Progenitor cell of endocrine pancreas (in vitro differentiated cells): ENCODE results near the gene ANP32A. TPM values are rescaled to one million over a fixed set of nuclear protein-coding genes. Genes with fewer than 3 reads are reported as not detected.

ENCODE experiments used
- DNase-seq: peaks from one replicate; pipeline ENCODE4 v3.0.0; 2021; ENCODE audit warnings: low spot score; ENCODE audit not compliant: unreplicated experiment
- H3K27ac Mint-ChIP-seq: 2 replicates; pipeline ENCODE4 v1.8.0; 2021; ENCODE audit warnings: mild to moderate bottlenecking, moderate library complexity, mixed read lengths
- H3K27me3 Mint-ChIP-seq: 2 replicates; pipeline ENCODE4 v1.8.0; 2021; ENCODE audit warnings: mixed read lengths
- H3K36me3 Mint-ChIP-seq: 2 replicates; pipeline ENCODE4 v1.8.0; 2022; ENCODE audit warnings: mixed read lengths; ENCODE audit not compliant: insufficient read depth
- H3K4me1 Mint-ChIP-seq: 2 replicates; pipeline ENCODE4 v1.8.0; 2021; ENCODE audit warnings: low read depth, mixed read lengths
- H3K4me3 Mint-ChIP-seq: 2 replicates; pipeline ENCODE4 v1.8.0; 2021; ENCODE audit warnings: low read depth, mild to moderate bottlenecking, moderate library complexity, mixed read lengths
- H3K9me3 Mint-ChIP-seq: 2 replicates; pipeline ENCODE4 v1.8.0; 2021; ENCODE audit warnings: low read depth, mixed read lengths
- CTCF ChIP-seq: fragments of 200-600 bp; sonication (generic); IDR thresholded peaks from one replicate; pipeline ENCODE4 v1.5.0; 2021; ENCODE audit warnings: antibody characterized with exemption, mild to moderate bottlenecking; ENCODE audit not compliant: unreplicated experiment
- total RNA-seq: library from RNA; stranded (reverse); gene quantifications from 2 replicates; pipeline ENCODE4 v1.2.1, GENCODE V29; 2021

ANP32A gene
- total RNA-seq, 1 donor from 2014 or later, result 279 TPM

DNA sequence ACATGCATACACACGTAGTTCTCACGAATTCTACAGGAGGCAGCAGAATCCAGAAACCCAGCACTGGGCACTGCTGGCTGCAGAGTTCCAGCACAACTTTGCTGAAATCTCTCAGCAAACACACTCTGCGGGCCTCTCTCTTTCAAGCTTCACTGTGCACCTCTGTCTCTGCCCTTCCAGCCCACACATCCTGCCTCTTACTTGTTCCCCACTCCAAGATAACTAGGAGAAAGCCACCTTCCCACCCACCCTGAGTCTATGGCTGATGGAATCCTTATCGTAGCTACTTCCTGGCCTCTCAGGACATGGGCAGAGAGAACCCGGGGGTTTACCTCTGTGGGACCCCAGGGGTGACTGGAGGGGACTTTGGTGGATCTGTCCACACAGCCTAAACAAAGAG is 11.9 kb downstream of the ANP32A start:
- Mint-ChIP-seq H3K4me1 (peaks cover 54% of the 10 kb centered on the region), H3K27me3 (no peaks in the 10 kb centered on the region), H3K27ac (peak overlapping the region; percentile 88), H3K9me3 (no peaks in the 10 kb centered on the region), H3K36me3 (peaks cover 2% of the 10 kb centered on the region), H3K4me3 (no peak overlapping the region)
- no peak for DNase-seq
- TF ChIP-seq CTCF, result no peak

DNA sequence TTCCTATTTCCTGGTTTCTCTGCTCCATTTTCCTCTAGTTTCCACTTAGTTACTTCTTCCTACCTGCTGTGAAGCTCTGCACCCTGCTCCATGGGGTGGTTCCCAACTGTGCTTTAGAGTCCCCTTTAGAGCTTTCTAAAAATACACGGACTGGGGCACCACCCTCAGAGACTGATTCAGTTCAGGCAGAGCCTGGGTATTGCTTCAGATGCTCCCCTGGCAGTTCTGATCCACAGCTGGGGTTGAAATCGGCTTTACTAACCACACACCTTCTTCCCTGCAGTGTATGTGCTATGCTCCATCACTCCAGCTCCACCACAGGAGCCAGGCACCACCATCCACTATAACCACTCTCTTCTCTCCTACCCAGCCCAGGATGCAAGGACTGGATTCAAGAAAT is 12.6 kb downstream of the ANP32A start:
- H3K27me3 Mint-ChIP-seq, result no peaks in the 10 kb centered on the region
- no peak for DNase-seq
- no peak for TF ChIP-seq CTCF
- H3K27ac Mint-ChIP-seq, result peak overlapping the region; percentile 88
- no peaks in the 10 kb centered on the region for H3K9me3 Mint-ChIP-seq
- H3K4me3 Mint-ChIP-seq, result no peak overlapping the region
- peaks cover 2% of the 10 kb centered on the region for H3K36me3 Mint-ChIP-seq
- peaks cover 50% of the 10 kb centered on the region for H3K4me1 Mint-ChIP-seq

DNA sequence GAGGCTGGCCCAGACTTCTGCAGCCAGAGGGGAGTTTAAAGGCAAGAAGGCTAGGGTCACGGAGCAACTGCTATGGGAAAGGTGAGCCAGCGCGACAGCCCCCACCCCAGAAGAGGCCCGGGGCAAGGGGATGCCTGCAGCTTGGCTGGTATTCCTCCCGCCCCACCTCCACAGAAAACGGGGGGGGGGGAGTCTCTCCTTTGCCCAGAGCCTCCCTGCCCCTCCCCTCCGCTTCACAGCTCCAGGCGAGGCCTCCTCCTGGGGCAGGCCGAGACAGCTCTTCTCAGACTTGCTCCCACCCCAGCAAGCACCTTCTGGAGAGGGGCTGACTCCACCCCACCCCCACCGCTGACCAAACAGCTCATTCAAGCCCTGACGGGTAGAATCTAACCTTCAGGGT is 13.4 kb downstream of the ANP32A start:
- Mint-ChIP-seq H3K36me3 (peaks cover 2% of the 10 kb centered on the region), H3K27me3 (no peaks in the 10 kb centered on the region), H3K27ac (peak overlapping the region; percentile 54), H3K4me1 (peaks cover 44% of the 10 kb centered on the region), H3K9me3 (no peaks in the 10 kb centered on the region), H3K4me3 (no peak overlapping the region)
- TF ChIP-seq CTCF, result no peak
- no peak for DNase-seq

DNA sequence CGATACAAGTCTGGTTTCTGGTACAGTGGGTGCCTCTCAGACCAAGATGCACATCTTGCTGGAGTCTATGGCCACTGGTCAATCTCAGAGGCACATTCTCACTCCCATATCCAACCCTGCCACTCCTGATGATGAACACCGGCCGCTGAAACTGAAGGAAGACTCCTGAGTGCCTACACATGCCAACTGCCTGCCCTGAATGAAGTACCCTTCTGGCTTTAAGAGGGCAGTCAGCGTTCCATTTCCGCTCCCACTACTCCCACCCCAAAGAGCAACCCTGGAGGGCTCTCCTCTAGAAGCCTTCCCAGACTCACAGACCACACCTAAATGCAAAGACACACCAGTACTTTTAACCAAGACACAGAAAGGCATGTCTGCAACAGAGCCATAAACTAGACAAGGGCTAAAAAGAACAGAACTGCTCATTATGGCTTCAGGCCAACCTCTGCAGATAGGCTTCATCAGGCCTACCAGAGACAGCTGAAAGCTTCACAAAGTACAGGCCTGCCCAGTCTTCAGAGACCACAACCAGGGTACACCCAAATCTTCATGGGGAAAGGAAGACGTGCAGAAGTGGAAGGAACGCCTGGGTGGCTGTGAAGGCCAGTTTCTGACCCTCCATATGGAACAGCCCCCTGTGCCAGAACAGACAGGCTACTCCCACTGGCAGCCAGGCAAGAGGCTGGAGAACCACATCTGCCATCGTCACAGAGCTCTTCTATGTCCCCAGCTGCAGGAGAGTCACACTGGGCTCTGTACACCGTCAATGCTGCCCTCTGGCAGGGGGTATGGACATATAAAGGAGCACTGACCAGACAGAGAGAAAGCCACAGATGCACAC is 14.3 kb downstream of the ANP32A start:
- DNase-seq, result no peak
- TF ChIP-seq CTCF, result no peak
- Mint-ChIP-seq H3K4me1 (peaks cover 45% of the 10 kb centered on the region), H3K27me3 (no peaks in the 10 kb centered on the region), H3K9me3 (no peaks in the 10 kb centered on the region), H3K27ac (no peak overlapping the region), H3K36me3 (peaks cover 2% of the 10 kb centered on the region), H3K4me3 (no peak overlapping the region)

DNA sequence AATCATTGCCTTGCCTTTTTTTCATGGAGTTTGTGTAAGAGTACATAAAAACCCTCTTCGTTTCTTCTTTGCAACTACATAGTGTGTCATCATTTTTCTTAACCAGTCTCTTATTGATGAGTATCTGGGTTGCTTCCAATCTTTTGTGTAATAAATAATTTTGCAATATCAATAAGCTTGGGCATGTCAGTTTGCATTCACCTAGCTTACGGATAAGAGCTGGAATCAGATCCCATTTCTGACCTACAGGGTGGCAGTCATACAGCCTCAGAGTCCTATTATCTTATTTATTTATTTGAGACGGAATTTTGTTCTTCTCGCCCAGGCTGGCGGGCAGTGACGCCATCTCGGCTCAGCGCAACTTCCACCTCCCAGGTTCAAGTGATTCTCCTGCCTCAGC is 18.3 kb downstream of the ANP32A start:
- no peak for DNase-seq
- TF ChIP-seq CTCF, result no peak
- H3K4me1 Mint-ChIP-seq, result peaks cover 29% of the 10 kb centered on the region

More for the DNA sequence above, 18.3 kb downstream of the ANP32A start:
- Mint-ChIP-seq H3K9me3 (no peaks in the 10 kb centered on the region), H3K27me3 (no peaks in the 10 kb centered on the region), H3K4me3 (no peak overlapping the region), H3K36me3 (peaks cover 4% of the 10 kb centered on the region), H3K27ac (no peak overlapping the region)
